ENCODE data around the gene NLRP4.
A peak's percentile ranks its signal among the peaks of the same experiment; 100 is the strongest.

DNA sequence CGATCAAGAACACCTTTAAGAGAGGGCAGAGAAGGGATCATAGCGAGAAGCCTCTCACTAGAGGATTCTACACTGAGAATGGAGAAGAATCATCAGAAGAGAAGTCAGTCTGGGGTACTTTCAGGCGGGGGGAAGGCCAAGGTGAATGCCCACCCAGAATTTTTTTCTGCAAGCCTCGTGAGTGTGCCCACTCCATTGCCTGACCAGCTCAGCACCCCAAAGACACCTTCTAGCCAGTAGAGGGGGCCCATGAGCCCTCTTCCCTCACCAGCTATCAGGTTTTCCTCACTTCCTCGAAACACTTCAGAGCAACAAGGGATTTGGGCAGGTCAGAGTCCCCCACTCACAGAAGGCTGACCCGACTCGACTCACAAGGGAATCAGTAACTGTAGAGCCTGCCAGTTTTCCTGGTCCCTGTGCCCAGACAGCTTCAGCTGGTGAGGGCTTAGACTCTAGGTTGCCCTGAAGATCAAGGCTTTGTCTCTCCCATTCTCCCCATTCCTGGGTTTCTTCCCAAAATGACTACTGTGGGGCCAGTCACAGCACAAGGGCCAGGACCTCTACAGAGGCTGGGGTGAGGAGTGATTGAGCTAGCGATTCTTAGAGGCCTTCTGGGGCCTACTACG lies 77.4 kb downstream of the NLRP4 start:
- TF ChIP-seq, protein P1, sequence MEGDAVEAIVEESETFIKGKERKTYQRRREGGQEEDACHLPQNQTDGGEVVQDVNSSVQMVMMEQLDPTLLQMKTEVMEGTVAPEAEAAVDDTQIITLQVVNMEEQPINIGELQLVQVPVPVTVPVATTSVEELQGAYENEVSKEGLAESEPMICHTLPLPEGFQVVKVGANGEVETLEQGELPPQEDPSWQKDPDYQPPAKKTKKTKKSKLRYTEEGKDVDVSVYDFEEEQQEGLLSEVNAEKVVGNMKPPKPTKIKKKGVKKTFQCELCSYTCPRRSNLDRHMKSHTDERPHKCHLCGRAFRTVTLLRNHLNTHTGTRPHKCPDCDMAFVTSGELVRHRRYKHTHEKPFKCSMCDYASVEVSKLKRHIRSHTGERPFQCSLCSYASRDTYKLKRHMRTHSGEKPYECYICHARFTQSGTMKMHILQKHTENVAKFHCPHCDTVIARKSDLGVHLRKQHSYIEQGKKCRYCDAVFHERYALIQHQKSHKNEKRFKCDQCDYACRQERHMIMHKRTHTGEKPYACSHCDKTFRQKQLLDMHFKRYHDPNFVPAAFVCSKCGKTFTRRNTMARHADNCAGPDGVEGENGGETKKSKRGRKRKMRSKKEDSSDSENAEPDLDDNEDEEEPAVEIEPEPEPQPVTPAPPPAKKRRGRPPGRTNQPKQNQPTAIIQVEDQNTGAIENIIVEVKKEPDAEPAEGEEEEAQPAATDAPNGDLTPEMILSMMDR (IDR thresholded peaks at IDR 0.05), result peak in 1 of 12 donors; percentile 14
- no peak for TF ChIP-seq POLR2A (IDR thresholded peaks at IDR 0.05)
